ENCODE results near the gene ISG15.

DNA sequence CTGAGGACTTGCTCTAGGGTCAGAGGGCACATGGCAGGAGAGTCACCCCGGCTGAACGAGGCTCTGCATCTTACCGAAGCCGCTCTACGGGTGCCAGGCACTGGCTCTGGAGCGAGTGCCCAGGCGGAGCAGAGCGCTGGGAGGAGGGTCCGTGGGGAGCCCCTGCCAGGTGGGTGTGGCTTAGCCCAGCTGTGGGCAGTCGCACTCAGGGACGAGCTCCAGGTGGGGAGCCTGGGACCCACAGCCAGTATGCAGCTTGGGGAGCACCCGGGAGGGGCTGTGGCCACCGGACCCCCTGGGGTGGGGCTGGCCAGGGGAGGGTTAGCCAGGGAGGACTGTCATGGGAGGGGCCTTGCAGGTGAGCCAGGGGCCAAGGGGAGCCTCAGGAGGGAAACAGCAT is 10.4 kb downstream of the ISG15 start:
- TF ChIP-seq YY1 (IDR thresholded peaks at IDR 0.05; ENCODE audit: insufficient read depth, insufficient read length) (no peak), ZNF274 (IDR thresholded peaks at IDR 0.05; ENCODE audit: low read depth, low read length) (no peak)
